ENCODE data around the gene PTPRM. TPM values are rescaled to one million over a fixed set of nuclear protein-coding genes. Genes with fewer than 3 reads are reported as not detected.

The PTPRM gene
- total and polyA plus RNA-seq, 2 donors (not counting 3 experiments of a cell fraction or from before 2014, with no cell fraction given) = 37.4 to 43.7 TPM

GRCh38 chr18:8264861-8265411 is 697.8 kb downstream of the PTPRM start:
- dilution Hi-C loops (cut with MboI; ENCODE audit: extremely low pct_ligation_motif_present, low sequenced_read_pairs) = no loop called here
- intact Hi-C loops (cut with micrococcal nuclease) = no loop called here
- Histone ChIP-seq H3K27ac (ENCODE audit: insufficient read depth, low read depth, low read length) (no peak overlapping the region), H3K4me3 (replicated peaks in 1 of 3; ENCODE audit: insufficient read depth in 1 of 3, low read depth in 1 of 3, low read length in 3 of 3) (no peak overlapping the region), H3K36me3 (ENCODE audit: control insufficient read depth in 2 of 2, extremely low read depth in 1 of 2, insufficient read depth in 2 of 2, low read length in 2 of 2) (no peaks in the 10 kb centered on the region), H3K9me3 (replicated peaks; ENCODE audit: control insufficient read depth, insufficient read depth, low read length) (no peaks in the 10 kb centered on the region), H2AFZ (ENCODE audit: low read depth, low read length) (no peak overlapping the region), H3K9me1 (replicated peaks; ENCODE audit: control insufficient read depth, extremely low read depth, insufficient read depth, low read length) (no peaks in the 10 kb centered on the region), H3K4me1 (ENCODE audit: control insufficient read depth, extremely low read depth, insufficient read depth, low read length) (no peaks in the 10 kb centered on the region), H3K9ac (replicated peaks; ENCODE audit: extremely low read depth, insufficient read depth, low read length) (no peak overlapping the region), H4K20me1 (replicated peaks; ENCODE audit: control insufficient read depth, extremely low read depth, insufficient read depth, low read length) (no peaks in the 10 kb centered on the region), H3K79me2 (ENCODE audit: control insufficient read depth, insufficient read depth, low read length) (no peaks in the 10 kb centered on the region), H3K4me2 (ENCODE audit: insufficient read depth, low read length) (no peak overlapping the region), H3K27me3 (ENCODE audit: control insufficient read depth in 2 of 2, insufficient read depth in 2 of 2, low read length in 2 of 2) (no peaks in the 10 kb centered on the region)
- DNase-seq (ENCODE audit: low read depth, low spot score) = no peak
- POLR2A ChIA-PET = no interaction called here
- CTCF ChIA-PET = no interaction called here
- TF ChIP-seq EZH2 (IDR thresholded peaks at IDR 0.05; ENCODE audit: borderline replicate concordance, low read depth, low read length, severe bottlenecking) (no peak), JUN (IDR thresholded peaks at IDR 0.05; ENCODE audit: borderline replicate concordance, insufficient read depth, insufficient read length, low read depth) (no peak), CTCF (IDR thresholded peaks at IDR 0.05; ENCODE audit: extremely low read depth in 1 of 2, insufficient read depth in 1 of 2, low read depth in 1 of 2, low read length in 2 of 2) (no peak), MYC (IDR thresholded peaks at IDR 0.05; ENCODE audit: low read depth, low read length) (no peak), POLR2AphosphoS5 (IDR thresholded peaks at IDR 0.05; ENCODE audit: insufficient read depth, low read depth, low read length) (no peak)
- BruUV-seq (replicated peaks) = no TSS peak
- no peak for FAIRE-seq

- BruUV-seq (replicated peaks) = no TSS peak
- intact Hi-C loops (cut with micrococcal nuclease) (no loop called here), dilution Hi-C loops (cut with MboI; ENCODE audit: extremely low pct_ligation_motif_present, low sequenced_read_pairs) (no loop called here)
- no peaks in the 10 kb centered on the region for H3K27me3 ChIP-seq (ENCODE audit: control insufficient read depth in 2 of 2, insufficient read depth in 2 of 2, low read length in 2 of 2)
- no peaks in the 10 kb centered on the region for H3K79me2 ChIP-seq (ENCODE audit: control insufficient read depth, insufficient read depth, low read length)
- no peaks in the 10 kb centered on the region for H4K20me1 ChIP-seq (replicated peaks; ENCODE audit: control insufficient read depth, extremely low read depth, insufficient read depth, low read length)
- no peak overlapping the region for H3K4me3 ChIP-seq (replicated peaks in 1 of 3; ENCODE audit: insufficient read depth in 1 of 3, low read depth in 1 of 3, low read length in 3 of 3)
- H2AFZ ChIP-seq (ENCODE audit: low read depth, low read length) = no peak overlapping the region
- no peak for FAIRE-seq
- no peak overlapping the region for H3K9ac ChIP-seq (replicated peaks; ENCODE audit: extremely low read depth, insufficient read depth, low read length)
- ChIA-PET POLR2A (no interaction called here), CTCF (interaction anchor here (1.3 kb wide), 1 partner anchor 8 kb away, joined by 6 read pairs; no protein-coding TSS in a partner anchor)
- H3K4me2 ChIP-seq (ENCODE audit: insufficient read depth, low read length) = no peak overlapping the region
- H3K36me3 ChIP-seq (ENCODE audit: control insufficient read depth in 2 of 2, extremely low read depth in 1 of 2, insufficient read depth in 2 of 2, low read length in 2 of 2) = no peaks in the 10 kb centered on the region
- DNase-seq (ENCODE audit: low read depth, low spot score) = no peak
- no peak overlapping the region for H3K27ac ChIP-seq (ENCODE audit: insufficient read depth, low read depth, low read length)
- H3K9me1 ChIP-seq (replicated peaks; ENCODE audit: control insufficient read depth, extremely low read depth, insufficient read depth, low read length) = no peaks in the 10 kb centered on the region
- no peaks in the 10 kb centered on the region for H3K4me1 ChIP-seq (ENCODE audit: control insufficient read depth, extremely low read depth, insufficient read depth, low read length)
- H3K9me3 ChIP-seq (replicated peaks; ENCODE audit: control insufficient read depth, insufficient read depth, low read length) = no peaks in the 10 kb centered on the region
- TF ChIP-seq GATA2 (IDR thresholded peaks at IDR 0.05; ENCODE audit: insufficient read depth, insufficient read length, low read depth, low read length) (no peak), FOS (IDR thresholded peaks at IDR 0.05; ENCODE audit: borderline replicate concordance, insufficient read depth, low read length) (no peak), JUN (IDR thresholded peaks at IDR 0.05; ENCODE audit: borderline replicate concordance, insufficient read depth, insufficient read length, low read depth) (no peak), MAX (IDR thresholded peaks at IDR 0.05; ENCODE audit: insufficient read depth, insufficient read length) (no peak), EZH2 (IDR thresholded peaks at IDR 0.05; ENCODE audit: borderline replicate concordance, low read depth, low read length, severe bottlenecking) (no peak), POLR2A (IDR thresholded peaks at IDR 0.05; ENCODE audit: low read depth, low read length) (no peak), MYC (IDR thresholded peaks at IDR 0.05; ENCODE audit: low read depth, low read length) (no peak)
These were observed 705.1 kb downstream of the PTPRM start for GRCh38 chr18:8272254-8272653.

Measured in endothelial cell of umbilical vein (primary cell).